HG02642 (cell line): ENCODE data around the gene SERPINB1.
"Not testable (repeated sequence)": the region's sequence is repeated elsewhere in the genome, so short reads cannot be mapped to it uniquely, and the experiment has no call there.

ENCODE experiments used
- ATAC-seq: cut with Tn5 transposase; IDR thresholded peaks from one replicate; pipeline ENCODE4 v1.9.1; 2021; ENCODE audit warnings: mild to moderate bottlenecking; ENCODE audit not compliant: unreplicated experiment, poor library complexity

The SERPINB1 gene

DNA sequence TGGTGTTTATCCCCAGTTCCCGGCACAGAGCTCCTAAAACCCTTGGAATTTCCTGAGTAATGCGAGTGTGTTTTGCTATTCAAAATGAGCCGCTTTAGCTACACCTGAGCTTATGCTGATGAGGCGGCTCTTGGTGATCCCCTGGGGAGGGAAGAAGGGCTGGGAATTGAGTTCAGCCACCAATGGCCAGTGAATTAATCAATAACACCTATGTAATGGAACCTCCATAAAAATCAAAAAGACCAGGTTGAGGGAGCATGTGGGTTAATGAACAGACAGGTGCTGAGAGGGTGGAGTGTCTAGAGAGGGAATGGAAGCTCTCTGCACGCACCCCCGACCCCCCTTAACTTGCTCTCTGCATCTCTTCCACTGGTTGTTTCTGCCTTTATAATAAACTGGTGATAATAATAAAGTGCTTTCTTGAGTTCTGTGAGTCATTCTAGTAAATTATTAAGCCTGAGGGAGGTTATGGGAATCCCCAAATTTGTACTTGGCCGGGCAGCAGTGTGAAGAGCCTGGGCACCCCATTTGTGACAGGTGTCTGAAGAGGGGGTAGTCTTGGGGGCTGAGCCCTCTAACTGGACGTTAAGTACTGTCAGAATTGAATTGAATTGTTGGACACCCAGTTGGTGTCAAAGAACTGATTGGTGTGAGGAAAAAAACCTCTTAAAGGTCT is 24.6 kb upstream of the SERPINB1 start:
- ATAC-seq = peak; percentile 47

DNA sequence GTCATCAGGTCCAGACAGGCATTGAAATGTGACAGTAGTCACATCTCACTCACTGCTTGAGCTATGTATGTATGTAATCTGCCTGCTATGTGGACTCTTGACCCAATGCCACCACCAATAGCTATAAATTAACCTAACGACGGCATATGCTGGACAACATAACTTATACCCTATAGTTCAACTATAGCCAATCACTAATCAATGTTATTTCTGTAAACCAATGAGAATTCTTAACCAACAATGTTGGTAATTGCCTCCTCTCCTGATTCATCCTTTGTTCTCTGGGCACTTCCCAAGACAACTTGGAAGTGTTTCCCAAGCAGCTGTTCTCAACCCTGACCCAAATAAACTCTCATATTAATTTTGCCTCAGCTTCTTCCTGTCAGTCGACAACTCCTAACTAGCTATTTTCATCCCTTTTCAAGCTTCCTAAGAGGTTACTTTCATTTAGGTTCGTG is 24.1 kb upstream of the SERPINB1 start:
- ATAC-seq = no peak

DNA sequence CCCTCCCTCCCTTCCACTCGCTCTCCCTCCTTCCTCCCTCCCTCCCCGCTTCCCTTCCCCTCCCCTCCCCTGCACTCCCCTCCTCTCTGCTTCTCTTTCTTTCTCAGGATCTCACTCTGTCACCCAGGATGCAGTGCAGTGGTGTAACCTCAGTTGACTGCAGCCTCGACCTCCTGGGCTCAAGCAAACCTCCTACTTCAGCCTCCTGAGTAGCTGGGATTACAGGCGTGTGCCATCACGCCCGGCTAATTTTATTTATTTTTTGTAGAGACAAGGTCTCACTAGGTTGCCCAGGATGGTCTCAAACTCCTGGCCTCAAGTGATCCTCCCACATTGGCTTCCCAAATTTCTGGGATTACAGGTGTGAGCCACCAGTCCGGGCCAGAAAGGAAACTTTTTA is 23.6 kb upstream of the SERPINB1 start:
- no peak for ATAC-seq

DNA sequence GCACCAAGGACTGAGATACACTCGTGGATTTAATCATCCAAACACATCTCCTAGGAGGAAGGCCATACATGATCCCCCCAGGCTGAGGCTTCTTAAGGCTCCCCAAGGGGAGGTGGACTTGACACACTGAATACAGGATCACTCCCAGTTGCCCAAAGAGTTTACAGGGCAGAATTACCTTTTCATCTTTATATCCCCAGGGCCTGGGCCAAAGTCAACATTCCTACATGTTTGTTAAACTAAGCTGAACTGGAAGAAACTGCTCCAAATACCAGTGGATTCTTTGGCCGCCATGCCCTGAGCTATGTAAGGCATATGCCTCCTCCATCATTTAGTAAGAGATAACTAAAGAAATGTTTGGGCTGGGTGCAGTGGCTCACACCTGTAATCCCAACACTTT is 22.2 kb upstream of the SERPINB1 start:
- ATAC-seq = no peak

DNA sequence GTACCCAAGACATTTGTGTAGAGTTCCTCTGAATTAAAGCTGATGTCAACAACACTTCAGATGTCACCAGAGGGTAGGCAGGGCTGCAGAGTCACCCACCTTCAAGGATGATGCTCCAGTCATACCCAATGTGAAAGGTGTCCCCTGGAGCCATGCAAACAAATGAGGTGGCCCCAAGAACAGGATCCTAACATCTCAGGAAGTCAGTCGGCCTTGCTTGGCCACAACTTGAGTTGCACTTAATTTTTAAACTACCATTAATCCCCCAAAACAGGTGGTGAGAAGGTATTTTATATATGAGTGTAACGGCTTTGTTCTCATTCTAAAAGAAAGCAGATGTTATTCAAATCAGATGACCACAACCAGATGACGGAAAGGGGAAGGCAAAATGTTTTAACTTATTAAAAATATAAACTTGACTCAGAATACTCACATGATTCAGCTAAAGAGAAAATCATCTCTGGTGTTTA is 21.1 kb upstream of the SERPINB1 start:
- peak; percentile 50 for ATAC-seq

DNA sequence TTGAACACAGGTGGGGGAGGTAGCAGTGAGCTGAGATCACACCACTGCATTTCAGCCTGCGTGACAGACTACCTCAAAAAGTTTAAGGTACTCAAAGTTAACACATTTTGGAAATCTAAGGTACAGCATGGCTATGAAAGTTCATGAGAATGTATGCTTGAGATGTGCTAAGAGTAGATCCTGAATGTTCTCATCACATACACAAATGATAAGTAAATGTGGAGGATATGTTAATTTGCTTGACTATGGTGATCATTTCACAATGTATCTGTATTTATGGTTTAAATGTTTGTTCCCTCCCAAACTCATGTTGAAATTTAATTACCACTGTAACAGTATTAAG is 20.1 kb upstream of the SERPINB1 start:
- ATAC-seq = no peak

DNA sequence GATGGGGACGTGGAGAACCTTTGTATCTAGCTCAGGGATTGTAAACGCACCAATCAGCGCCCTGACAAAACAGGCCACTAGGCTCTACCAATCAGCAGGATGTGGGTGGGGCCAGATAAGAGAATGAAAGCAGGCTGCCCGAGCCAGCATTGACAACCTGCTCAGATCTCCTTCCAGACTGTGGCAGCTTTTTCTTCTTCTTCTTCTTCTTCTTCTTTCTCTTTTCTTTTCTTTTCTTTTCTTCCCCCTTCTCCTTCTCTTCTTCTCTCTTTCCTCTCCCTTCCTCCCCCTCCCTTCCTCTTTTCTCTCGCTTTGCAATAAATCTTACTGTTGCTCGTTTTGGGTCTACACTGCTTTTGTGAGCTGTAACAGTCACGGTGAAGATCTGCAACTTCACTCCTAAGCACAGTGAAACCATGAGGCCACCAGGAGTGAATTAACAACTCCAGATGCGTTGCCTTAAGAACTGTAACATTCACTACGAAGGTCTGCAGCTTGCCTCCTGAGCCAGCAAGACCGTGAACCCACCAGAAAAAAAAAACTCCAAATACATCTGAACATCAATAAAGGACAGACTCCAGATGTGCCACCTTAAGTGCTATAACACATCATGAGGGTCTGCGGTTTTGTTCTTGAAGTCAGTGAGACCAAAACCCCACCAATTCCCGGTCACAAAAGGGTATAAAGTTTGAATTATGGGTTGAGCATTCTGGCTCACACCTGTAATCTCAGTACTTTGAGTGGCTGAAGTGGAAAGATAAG is 19.6 kb upstream of the SERPINB1 start:
- ATAC-seq = no peak

DNA sequence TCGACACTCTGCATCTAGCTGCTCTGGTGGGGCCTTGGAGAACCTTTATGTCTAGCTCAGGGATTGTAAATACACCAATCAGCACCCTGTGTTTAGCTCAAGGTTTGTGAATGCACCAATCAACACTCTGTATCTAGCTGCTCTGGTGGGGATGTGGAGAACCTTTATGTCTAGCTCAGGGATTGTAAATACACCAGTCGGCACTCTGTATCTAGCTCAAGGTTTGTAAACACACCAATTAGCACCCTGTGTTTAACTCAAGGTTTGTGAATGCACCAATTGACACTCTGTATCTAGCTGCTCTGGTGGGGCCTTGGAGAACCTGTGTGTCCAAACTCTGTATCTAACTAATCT is 19.0 kb upstream of the SERPINB1 start:
- ATAC-seq = not testable (repeated sequence)

DNA sequence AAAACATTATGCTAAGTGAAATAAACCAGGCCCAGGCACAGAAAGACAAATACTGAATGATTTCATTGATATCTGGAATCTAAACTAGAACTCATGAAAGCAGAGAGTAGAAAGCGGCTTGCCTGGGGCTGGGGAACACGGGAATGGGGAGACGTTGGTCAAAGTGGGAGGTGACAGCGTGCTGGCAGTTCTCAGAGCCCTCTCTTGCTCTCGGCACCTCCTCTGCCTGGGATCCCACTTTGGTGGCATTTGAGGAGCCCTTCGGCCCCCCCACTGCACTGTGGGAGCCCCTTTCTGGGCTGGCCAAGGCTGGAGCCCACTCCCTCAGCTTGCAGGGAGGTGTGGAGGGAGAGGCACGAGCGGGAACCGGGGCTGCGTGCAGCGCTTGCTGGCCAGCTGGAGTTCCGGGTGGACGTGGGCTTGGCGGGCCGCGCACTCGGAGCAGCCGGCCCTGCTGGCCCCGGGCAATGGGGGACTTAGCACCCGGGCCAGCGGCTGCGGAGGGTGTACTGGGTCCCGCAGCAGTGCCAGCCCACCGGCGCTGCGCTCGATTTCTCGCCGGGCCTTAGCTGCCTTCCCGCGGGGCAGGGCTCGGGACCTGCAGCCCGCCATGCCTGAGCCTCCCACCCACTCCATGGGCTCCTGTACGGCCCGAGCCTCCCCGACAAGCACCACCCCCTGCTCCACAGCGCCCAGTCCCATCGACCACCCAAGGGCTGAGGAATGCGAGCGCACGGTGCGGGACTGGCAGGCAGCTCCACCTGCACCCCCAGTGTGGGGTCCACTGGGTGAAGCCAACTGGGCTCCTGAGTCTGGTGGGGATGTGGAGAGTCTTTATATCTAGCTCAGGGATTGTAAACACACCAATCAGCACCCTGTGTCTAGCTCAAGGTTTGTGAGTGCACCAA is 18.4 kb upstream of the SERPINB1 start:
- not testable (repeated sequence) for ATAC-seq

DNA sequence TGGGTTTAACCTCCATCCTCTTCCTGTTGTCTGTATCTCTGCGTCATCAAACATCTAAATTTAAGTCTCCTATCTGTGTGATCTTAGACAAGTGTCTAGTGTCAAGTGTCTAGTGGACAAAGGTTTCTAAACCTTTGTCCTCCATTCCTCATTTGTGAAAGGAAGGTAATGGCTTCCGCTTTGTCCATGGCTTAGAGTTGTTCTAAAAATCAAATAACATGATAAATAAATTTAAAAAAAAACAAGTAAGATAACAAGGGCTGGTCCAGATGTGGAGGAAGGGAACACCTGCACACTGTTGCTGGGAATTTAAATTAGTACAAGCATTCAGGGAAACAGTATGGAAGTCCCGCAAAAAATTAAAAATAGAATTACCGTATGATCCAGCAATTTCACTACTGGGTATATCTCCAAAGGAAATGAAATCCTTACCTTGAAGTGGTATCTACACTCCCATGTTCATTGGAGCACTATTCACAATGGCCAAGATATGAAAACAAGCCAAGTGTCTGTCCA is 17.6 kb upstream of the SERPINB1 start:
- no peak for ATAC-seq

DNA sequence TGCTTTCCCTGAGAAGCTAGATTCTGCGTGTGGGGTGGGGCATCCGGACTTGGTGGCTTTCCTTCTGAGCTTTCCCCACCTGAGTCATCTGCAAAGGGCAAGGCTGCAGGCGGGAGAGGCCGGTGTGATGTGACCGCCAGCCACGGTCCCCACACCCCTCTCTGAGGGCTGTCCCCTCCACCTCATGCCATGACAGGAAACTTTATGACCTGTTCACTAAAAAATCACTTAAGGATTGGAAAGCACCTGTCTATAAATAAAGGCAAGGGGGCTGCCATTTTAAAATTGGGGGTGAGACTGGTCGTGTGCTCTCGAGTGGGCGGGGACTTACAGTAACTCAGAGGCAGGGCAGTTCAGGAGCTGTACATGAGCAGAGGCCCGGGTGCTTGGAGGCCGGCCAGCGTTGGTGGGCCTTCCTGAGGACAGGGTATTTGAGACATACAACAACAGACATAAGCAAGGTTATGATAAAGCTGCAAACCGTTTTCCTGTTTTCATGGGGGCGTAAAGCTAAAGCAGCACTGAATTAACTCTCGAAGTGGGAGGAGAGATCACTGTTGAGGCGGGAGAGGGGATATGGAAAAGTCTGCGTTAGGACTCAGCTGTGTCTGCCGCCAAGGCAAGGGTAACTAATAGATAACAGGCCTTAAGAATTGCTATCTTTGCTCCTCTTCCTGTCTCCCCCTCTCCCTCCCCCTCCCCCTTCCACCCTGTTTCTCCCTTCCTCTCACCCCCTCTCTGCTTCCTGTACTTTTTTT is 16.1 kb upstream of the SERPINB1 start:
- ATAC-seq = peak; percentile 53

DNA sequence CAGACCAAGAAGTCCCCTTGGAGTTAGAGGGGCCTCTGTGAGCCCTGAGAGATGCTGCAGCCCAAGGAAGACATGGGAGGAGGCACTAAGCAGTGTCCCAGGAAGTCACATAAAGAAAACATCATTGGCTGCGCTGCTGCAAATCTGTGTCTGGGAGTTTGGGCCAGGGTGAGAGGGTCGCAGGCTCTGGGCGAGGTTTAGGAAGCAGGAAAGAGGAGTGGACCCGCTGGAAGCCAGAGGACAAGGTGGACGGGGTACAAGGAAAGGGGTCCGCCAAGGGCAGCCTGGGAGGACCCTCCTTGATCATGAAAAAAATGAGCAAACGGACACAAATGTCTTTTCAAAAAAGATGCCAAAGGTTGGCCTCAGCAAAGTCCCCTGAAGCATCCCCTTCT is 15.5 kb upstream of the SERPINB1 start:
- ATAC-seq = no peak

DNA sequence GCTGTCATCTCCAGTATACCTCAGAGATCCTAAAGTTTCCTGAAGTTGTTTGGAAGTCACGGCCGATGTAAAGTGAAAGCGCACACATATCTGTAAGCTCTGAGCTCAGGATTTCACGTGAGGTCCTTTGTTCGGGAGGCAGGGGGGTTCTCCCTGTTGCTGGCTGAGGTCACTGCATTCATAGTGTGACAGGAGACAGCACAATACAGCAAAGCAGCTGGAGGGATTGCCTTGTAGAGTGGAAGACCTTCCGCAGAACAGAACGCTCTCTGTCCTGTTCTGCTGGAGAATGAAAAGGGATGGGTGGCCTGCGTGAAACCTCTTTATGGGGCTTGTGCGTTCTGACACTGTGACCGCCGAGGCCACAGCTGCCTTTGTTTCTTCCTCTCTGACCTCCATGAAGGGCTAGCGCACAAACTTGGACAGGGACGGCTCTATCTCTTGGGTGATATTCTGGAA is 13.4 kb upstream of the SERPINB1 start:
- ATAC-seq = no peak

DNA sequence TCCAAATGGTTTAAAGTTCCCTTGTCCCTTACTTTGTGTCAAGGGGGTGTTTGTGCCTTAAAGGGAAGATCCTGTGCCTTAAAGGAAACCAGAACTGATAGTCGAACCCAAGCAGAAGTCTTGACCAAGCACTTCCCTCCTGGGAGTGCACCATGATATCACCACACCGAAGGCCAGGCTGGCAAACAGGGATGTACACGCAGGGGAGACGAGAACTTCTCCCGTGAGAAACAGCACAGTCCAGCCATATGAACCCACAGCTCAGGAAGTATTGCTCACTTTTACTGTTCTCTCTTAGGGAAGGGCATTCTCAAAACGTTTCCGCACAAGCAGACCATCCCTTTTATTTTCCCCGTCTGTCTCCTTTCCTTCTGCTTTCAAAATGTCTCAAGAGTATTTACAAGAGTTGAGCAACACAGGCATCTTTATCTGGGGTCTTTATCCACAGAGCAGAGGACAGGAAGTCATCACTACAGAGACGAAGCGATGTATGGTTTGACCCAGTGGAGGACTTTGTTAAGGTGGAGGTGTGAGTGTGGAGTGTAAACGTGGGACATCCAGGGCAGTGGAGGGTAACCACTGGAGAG is 12.8 kb upstream of the SERPINB1 start:
- ATAC-seq = no peak

DNA sequence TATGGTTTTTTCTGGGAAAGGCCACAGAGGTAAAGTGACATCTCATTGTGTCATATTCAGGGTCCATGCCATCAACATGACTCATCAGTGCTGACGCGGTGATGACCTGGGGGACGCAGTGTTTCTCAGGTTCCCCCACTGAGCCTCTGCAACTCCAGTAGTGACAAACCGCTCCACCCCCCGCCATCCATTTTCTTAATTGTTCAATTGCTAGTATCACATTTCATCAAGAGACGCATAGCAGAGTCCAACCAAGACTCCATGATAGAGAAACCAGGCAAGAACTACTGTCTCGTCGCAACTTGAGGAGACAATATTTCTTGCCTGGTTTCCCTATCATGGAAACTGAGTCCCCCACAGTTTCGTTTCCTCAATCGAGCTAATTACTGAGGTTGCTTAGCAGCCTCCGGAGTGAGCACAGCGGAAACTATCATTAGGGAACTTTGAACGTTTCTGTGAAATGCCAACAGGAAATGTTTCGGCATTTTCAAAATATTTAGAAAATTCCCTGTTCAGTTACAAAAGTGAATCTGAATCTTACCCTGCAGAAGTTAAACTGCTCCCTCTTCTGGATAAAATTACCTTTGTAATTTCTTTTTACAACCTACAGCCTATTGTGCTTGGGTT is 12.2 kb upstream of the SERPINB1 start:
- no peak for ATAC-seq

DNA sequence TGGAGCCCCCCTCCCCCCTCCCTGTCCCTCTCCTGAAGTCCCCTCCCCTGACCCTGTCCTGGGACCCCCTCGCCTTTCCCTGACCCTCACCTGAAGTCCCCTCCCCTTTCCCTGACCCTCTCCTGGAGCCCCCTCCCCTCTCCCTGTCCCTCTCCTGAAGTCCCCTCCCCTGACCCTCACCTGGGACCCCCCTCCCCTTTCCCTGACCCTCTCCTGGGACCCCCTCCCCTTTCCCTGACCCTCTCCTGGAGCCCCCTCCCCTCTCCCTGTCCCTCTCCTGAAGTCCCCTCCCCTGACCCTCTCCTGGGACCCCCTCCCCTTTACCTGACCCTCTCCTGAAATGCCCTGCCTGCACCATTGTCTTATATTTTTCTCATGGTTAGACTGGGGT is 11.7 kb upstream of the SERPINB1 start:
- not testable (repeated sequence) for ATAC-seq

DNA sequence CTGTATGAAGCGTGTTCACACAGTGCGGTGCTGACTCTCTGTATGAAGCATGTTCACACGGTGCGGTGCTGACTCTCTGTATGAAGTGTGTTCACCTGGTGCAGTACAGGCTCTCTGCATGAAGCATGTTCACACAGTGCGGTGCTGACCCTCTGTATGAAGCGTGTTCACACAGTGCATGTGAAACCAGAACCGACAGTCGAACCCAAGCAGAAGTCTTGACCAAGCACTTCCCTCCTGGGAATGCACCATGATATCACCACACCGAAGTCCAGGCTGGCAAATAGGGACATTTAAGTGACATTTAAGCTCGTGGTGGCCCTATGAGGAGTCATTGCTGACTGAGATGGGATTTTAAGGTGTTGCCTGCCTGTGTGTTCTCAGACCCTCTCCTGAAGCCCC is 11.3 kb upstream of the SERPINB1 start:
- no peak for ATAC-seq

DNA sequence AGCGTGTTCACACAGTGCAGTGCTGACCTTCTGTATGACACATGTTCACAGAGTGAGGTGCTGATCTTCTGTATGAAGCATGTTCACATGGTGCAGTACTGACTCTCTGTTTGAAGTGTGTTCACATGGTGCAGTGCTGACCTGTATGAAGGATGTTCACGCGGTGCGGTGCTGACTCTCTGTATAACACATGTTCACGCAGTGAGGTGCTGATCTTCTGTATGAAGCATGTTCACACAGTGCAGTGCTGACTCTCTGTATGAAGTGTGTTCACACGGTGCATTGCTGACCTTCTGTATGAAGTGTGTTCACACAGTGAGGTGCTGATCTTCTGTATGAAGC is 10.8 kb upstream of the SERPINB1 start:
- ATAC-seq = no peak
